OCI-LY7 (cell line): ENCODE measurements around the gene ZNF283.

Experiments
- EZH2phosphoT487 ChIP-seq: fragments of 200-600 bp; sonication (generic); IDR thresholded peaks from 2 replicates; pipeline ENCODE4 v1.6.1; 2018; ENCODE audit warnings: low read depth, borderline replicate concordance, mild to moderate bottlenecking, mixed run types, antibody characterized with exemption, low read length, moderate library complexity, mixed read lengths
- TF ChIP-seq, protein P1 (sequence below): fragments of 200-600 bp; sonication (generic); conservative IDR thresholded peaks from 2 replicates; pipeline ENCODE4 v1.5.1; 2014; ENCODE audit warnings: mild to moderate bottlenecking, antibody characterized with exemption, low read length, moderate library complexity, mixed read lengths

DNA sequence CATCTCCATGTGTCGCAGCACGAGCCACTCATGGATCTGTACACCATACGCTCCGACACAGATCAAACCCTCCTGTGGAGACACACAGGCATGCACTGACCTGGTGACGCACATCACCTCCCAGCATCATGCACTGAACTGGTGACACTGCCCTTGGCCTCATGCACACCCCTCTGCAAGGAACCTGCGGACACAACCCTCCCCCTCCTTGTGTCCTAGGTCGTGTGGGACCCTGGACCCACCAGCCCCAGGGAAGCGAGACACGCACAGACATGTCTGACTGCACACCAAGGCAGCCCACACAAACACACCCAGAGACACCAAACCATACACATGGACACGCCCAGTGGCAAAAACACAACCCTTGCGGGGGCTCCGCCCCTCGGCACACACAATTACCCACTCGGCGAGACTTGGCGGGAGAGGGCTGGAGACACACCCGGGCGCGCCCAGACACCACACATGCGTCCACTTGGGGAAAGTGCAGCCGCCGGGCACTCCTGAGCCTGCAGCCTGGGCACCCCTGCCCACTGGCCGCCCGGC is 44.4 kb upstream of the ZNF283 start:
- TF ChIP-seq, protein P1, sequence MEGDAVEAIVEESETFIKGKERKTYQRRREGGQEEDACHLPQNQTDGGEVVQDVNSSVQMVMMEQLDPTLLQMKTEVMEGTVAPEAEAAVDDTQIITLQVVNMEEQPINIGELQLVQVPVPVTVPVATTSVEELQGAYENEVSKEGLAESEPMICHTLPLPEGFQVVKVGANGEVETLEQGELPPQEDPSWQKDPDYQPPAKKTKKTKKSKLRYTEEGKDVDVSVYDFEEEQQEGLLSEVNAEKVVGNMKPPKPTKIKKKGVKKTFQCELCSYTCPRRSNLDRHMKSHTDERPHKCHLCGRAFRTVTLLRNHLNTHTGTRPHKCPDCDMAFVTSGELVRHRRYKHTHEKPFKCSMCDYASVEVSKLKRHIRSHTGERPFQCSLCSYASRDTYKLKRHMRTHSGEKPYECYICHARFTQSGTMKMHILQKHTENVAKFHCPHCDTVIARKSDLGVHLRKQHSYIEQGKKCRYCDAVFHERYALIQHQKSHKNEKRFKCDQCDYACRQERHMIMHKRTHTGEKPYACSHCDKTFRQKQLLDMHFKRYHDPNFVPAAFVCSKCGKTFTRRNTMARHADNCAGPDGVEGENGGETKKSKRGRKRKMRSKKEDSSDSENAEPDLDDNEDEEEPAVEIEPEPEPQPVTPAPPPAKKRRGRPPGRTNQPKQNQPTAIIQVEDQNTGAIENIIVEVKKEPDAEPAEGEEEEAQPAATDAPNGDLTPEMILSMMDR: no peak
- TF ChIP-seq EZH2phosphoT487: no peak
